K562 (cell line): ENCODE data around the gene AIF1. TPM values are rescaled to one million over a fixed set of nuclear protein-coding genes. Genes with fewer than 3 reads are reported as not detected.

Experiments used
- BCOR ChIP-seq: fragments of 450-650 bp; IDR thresholded peaks from 2 replicates; pipeline ENCODE4 v1.6.1; 2016
- CC2D1A ChIP-seq: fragments of 450-650 bp; IDR thresholded peaks from 2 replicates; pipeline ENCODE4 v1.6.1; 2017; ENCODE audit warnings: mild to moderate bottlenecking
- CREB1 ChIP-seq, 2 experiments: sonication (generic) in 1 of 2; formaldehyde crosslinking in 1 of 2; IDR thresholded peaks; 2 replicates each; pipeline versions ENCODE4 v1.6.1 to v1.8.0; 2012 to 2022; ENCODE audit warnings: inconsistent platforms in 1 of 2, mild to moderate bottlenecking in 1 of 2, missing genetic modification reagents in 1 of 2, moderate library complexity in 1 of 2
- GTF2E2 ChIP-seq: fragments of 200-800 bp; sonication (Bioruptor generic); IDR thresholded peaks from 2 replicates; pipeline ENCODE4 v1.6.1; 2016; ENCODE audit warnings: missing genetic modification characterization, missing compliant biosample characterization
- MCM5 ChIP-seq: fragments of 450-650 bp; IDR thresholded peaks from 2 replicates; pipeline ENCODE4 v1.6.1; 2016; ENCODE audit warnings: low read depth
- NONO ChIP-seq, 2 experiments: fragments of 200-400 bp in 1 of 2; fragments of 450-650 bp in 1 of 2; formaldehyde crosslinking in 1 of 2; IDR thresholded peaks; 2 replicates each; pipeline ENCODE4 v1.6.1; 2017; ENCODE audit warnings: low read depth in 2 of 2, mild to moderate bottlenecking in 2 of 2, moderate library complexity in 2 of 2, low read length in 1 of 2
- RUNX1 ChIP-seq: sonication (generic); IDR thresholded peaks from 2 replicates; pipeline ENCODE4 v1.6.1; 2016; ENCODE audit warnings: antibody characterized with exemption, low read depth
- polyA plus RNA-seq, 8 experiments: library from polyadenylated mRNA; depleted of rRNA in 4 of 8; stranded (reverse) in 5 of 8; unstranded in 3 of 8; fragments of >200 nt; fragmentation: Nextera tagmentation in 2 of 8; fragmentation: Illumina TruSeq in 1 of 8; extraction: Ambion mirVana in 2 of 8; extraction: Trizol in 1 of 8; gene quantifications; 2 replicates each; pipeline versions ENCODE4 v1.2.1 to v1.2.3, GENCODE V29; 2011 to 2014; ENCODE audit warnings: inconsistent platforms in 1 of 8, missing spikeins in 1 of 8
- total RNA-seq, 7 experiments: library from RNA; depleted of rRNA in 6 of 7; stranded (reverse); fragments of >200 nt in 6 of 7; fragmentation: Illumina TruSeq in 2 of 7; extraction: Trizol in 2 of 7; gene quantifications; 2 replicates each; pipeline versions ENCODE4 v1.2.1 to v1.2.3, GENCODE V29; 2011 to 2021; ENCODE audit warnings: low replicate concordance in 1 of 7
- TF ChIP-seq, protein P1 (sequence below), 2 experiments: IDR thresholded peaks in 1 of 2; conservative IDR thresholded peaks in 1 of 2; 2 replicates each; pipeline ENCODE4 v1.6.1; 2016; ENCODE audit warnings: low read depth in 2 of 2, mild to moderate bottlenecking in 1 of 2, missing compliant biosample characterization in 1 of 2, missing genetic modification characterization in 1 of 2, moderate library complexity in 1 of 2
- TF ChIP-seq, protein P2 (sequence below): fragments of 250-450 bp; sonication (Bioruptor Pico); IDR thresholded peaks from 2 replicates; pipeline ENCODE4 v1.8.0; 2021; ENCODE audit warnings: moderate library complexity, mild to moderate bottlenecking, inconsistent platforms

Gene AIF1
- total and polyA plus RNA-seq, 9 of the 15 experiments (the other 6 are each of a cell fraction or from before 2014, with no cell fraction given) = 9.4 to 33.4 (median 19.4) TPM

DNA sequence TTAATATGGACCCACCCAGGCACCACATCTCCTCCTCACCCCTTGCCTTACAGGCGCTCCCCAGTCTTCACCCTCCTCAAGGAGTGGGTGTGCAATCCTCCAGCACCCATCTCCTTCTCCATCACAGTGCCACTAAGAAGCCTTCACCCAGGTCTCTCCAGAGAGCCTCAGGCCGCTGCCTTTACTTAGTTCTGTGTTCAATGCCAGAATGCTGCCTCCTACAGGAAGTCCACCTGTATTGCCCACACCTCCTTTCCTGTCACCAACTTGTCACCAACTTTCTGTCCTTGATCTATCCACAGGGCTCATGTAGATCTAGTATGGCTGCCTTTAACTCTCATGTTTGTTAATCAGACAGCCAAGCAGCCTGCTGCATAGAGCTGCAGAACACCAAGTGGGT is 29.5 kb upstream of the AIF1 start (continued):
- TF ChIP-seq, protein P1, sequence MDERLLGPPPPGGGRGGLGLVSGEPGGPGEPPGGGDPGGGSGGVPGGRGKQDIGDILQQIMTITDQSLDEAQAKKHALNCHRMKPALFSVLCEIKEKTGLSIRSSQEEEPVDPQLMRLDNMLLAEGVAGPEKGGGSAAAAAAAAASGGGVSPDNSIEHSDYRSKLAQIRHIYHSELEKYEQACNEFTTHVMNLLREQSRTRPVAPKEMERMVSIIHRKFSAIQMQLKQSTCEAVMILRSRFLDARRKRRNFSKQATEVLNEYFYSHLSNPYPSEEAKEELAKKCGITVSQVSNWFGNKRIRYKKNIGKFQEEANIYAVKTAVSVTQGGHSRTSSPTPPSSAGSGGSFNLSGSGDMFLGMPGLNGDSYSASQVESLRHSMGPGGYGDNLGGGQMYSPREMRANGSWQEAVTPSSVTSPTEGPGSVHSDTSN (CRISPR knock-in tag; IDR thresholded peaks at IDR 0.05; ENCODE audit: low read depth) = no peak
- TF ChIP-seq, protein P1 (tag; conservative IDR thresholded peaks at IDR 0.05; ENCODE audit: low read depth) = 0 out of 2 replicates have a peak, but pooled peaks have one; percentile 7
- TF ChIP-seq MCM5 (no peak), GTF2E2 (no peak), RUNX1 (no peak), NONO (IDR thresholded peaks at IDR 0.05; ENCODE audit: low read depth in 2 of 2, low read length in 1 of 2) (no peak), CC2D1A (no peak), CREB1 (IDR thresholded peaks at IDR 0.05) (0 out of 2 replicates have a peak, but pooled peaks have one; percentile 22), CREB1 (CRISPR knock-in tag; IDR thresholded peaks at IDR 0.05) (no peak), BCOR (peak; percentile 92)
- TF ChIP-seq, protein P2, sequence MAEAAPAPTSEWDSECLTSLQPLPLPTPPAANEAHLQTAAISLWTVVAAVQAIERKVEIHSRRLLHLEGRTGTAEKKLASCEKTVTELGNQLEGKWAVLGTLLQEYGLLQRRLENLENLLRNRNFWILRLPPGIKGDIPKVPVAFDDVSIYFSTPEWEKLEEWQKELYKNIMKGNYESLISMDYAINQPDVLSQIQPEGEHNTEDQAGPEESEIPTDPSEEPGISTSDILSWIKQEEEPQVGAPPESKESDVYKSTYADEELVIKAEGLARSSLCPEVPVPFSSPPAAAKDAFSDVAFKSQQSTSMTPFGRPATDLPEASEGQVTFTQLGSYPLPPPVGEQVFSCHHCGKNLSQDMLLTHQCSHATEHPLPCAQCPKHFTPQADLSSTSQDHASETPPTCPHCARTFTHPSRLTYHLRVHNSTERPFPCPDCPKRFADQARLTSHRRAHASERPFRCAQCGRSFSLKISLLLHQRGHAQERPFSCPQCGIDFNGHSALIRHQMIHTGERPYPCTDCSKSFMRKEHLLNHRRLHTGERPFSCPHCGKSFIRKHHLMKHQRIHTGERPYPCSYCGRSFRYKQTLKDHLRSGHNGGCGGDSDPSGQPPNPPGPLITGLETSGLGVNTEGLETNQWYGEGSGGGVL (CRISPR knock-in tag) = no peak
